Erythroblast (primary cell): ENCODE measurements around the gene SRRM4.

Source experiments
- GATA1 ChIP-seq: IDR thresholded peaks from 2 replicates; pipeline ENCODE4 v1.6.1; 2011; ENCODE audit warnings: low read depth, mild to moderate bottlenecking, control low read depth, low read length, moderate library complexity
- POLR2A ChIP-seq: IDR thresholded peaks from 2 replicates; pipeline ENCODE4 v1.6.1; 2011; ENCODE audit warnings: mild to moderate bottlenecking, low read length

GRCh38 chr12:119005913-119006312 lies 24.6 kb downstream of the SRRM4 start:
- TF ChIP-seq POLR2A (no peak), GATA1 (no peak)
